MM.1S (cell line): Measurements from ENCODE around the gene AGBL1.

Experiments used
- DNase-seq: peaks from one replicate; pipeline ENCODE4 v3.0.0-alpha.2; 2015
- H2AFZ ChIP-seq: fragments of 300-600 bp; sonication (generic); 2 replicates; pipeline ENCODE4 v1.6.0; 2016; ENCODE audit warnings: antibody characterized with exemption, low read length
- H3F3A ChIP-seq: fragments of 300-600 bp; sonication (generic); 2 replicates; pipeline ENCODE4 v1.6.1; 2016; ENCODE audit warnings: mild to moderate bottlenecking, antibody characterized with exemption, low read length, moderate library complexity, mixed read lengths; ENCODE audit not compliant: insufficient read depth
- H3K27ac ChIP-seq: fragments of 300-600 bp; sonication (generic); 2 replicates; pipeline ENCODE4 v1.5.1; 2016; ENCODE audit warnings: mild to moderate bottlenecking, low read length
- H3K27me3 ChIP-seq: fragments of 300-600 bp; sonication (generic); replicated peaks from 2 replicates; pipeline ENCODE4 v1.6.0; 2016; ENCODE audit warnings: low read length; ENCODE audit not compliant: insufficient read depth
- H3K36me3 ChIP-seq: fragments of 300-600 bp; sonication (generic); replicated peaks from 2 replicates; pipeline ENCODE4 v1.6.1; 2016; ENCODE audit warnings: mild to moderate bottlenecking, low read length, mixed read lengths; ENCODE audit not compliant: insufficient read depth
- H3K4me1 ChIP-seq: fragments of 300-600 bp; sonication (generic); 2 replicates; pipeline ENCODE4 v1.6.1; 2016; ENCODE audit warnings: low read length, mixed read lengths
- H3K4me2 ChIP-seq: fragments of 300-600 bp; sonication (generic); 2 replicates; pipeline ENCODE4 v1.6.0; 2016; ENCODE audit warnings: low read depth, low read length
- H3K4me3 ChIP-seq: fragments of 300-600 bp; sonication (generic); 2 replicates; pipeline ENCODE4 v1.5.1; 2016; ENCODE audit warnings: low read length, mixed read lengths
- H3K79me2 ChIP-seq: fragments of 300-600 bp; sonication (generic); 2 replicates; pipeline ENCODE4 v1.6.1; 2016; ENCODE audit warnings: mixed run types, low read length, mixed read lengths
- H3K9ac ChIP-seq: fragments of 300-600 bp; sonication (generic); 2 replicates; pipeline ENCODE4 v1.6.1; 2016; ENCODE audit warnings: low read length, mixed read lengths
- H3K9me2 ChIP-seq: fragments of 300-600 bp; sonication (generic); replicated peaks from 2 replicates; pipeline ENCODE4 v1.6.1; 2016; ENCODE audit warnings: mild to moderate bottlenecking, low read length, mixed read lengths; ENCODE audit not compliant: insufficient read depth
- H3K9me3 ChIP-seq: fragments of 300-600 bp; sonication (generic); replicated peaks from 2 replicates; pipeline ENCODE4 v1.6.1; 2016; ENCODE audit warnings: mild to moderate bottlenecking, low read length, mixed read lengths; ENCODE audit not compliant: insufficient read depth
- H4K20me1 ChIP-seq: fragments of 300-600 bp; sonication (generic); 2 replicates; pipeline ENCODE4 v1.6.1; 2016; ENCODE audit warnings: mild to moderate bottlenecking, low read length, moderate library complexity, mixed read lengths; ENCODE audit not compliant: insufficient read depth
- CTCF ChIP-seq: fragments of 300-600 bp; sonication (generic); IDR thresholded peaks from 2 replicates; pipeline ENCODE4 v1.5.1; 2016; ENCODE audit warnings: antibody characterized with exemption, low read length, mixed read lengths
- EZH2 ChIP-seq: fragments of 300-600 bp; sonication (generic); optimal IDR thresholded peaks from 2 replicates; pipeline ENCODE3; 2017; ENCODE audit warnings: low read depth, mild to moderate bottlenecking, antibody characterized with exemption, low read length, mixed read lengths
- EZH2phosphoT487 ChIP-seq: fragments of 300-600 bp; sonication (generic); IDR thresholded peaks from 2 replicates; pipeline ENCODE4 v1.6.1; 2018; ENCODE audit warnings: antibody characterized with exemption, low read length

The AGBL1 gene

GRCh38 chr15:86229936-86230335 is 150.3 kb downstream of the AGBL1 start:
- Histone ChIP-seq H3F3A (no peaks in the 10 kb centered on the region), H4K20me1 (no peaks in the 10 kb centered on the region), H3K9me2 (no peaks in the 10 kb centered on the region), H3K9ac (no peak overlapping the region), H3K36me3 (no peaks in the 10 kb centered on the region), H3K9me3 (no peaks in the 10 kb centered on the region), H3K4me2 (no peak overlapping the region), H3K79me2 (no peaks in the 10 kb centered on the region), H3K4me1 (no peaks in the 10 kb centered on the region), H2AFZ (no peak overlapping the region), H3K27ac (no peak overlapping the region), H3K4me3 (no peak overlapping the region), H3K27me3 (no peaks in the 10 kb centered on the region)
- no peak for TF ChIP-seq EZH2phosphoT487
- TF ChIP-seq EZH2: no peak
- no peak for TF ChIP-seq CTCF
- no peak for DNase-seq

GRCh38 chr15:86231864-86232721 is 152.4 kb downstream of the AGBL1 start:
- H3K4me1 ChIP-seq: no peaks in the 10 kb centered on the region
- H3K36me3 ChIP-seq: no peaks in the 10 kb centered on the region
- no peaks in the 10 kb centered on the region for H3K9me3 ChIP-seq
- no peaks in the 10 kb centered on the region for H3K9me2 ChIP-seq
- H3K9ac ChIP-seq: no peak overlapping the region
- no peaks in the 10 kb centered on the region for H3K79me2 ChIP-seq
- peak overlapping the region; percentile 11 for H2AFZ ChIP-seq
- no peaks in the 10 kb centered on the region for H3K27me3 ChIP-seq
- no peak overlapping the region for H3K4me3 ChIP-seq
- H4K20me1 ChIP-seq: no peaks in the 10 kb centered on the region
- 0 out of 2 replicates have a peak overlapping the region, but pooled peaks have one; percentile 6 for H3K4me2 ChIP-seq
- no peaks in the 10 kb centered on the region for H3F3A ChIP-seq
- DNase-seq: peak; percentile 46
- H3K27ac ChIP-seq: no peak overlapping the region
- TF ChIP-seq EZH2phosphoT487 (no peak), EZH2 (no peak), CTCF (peak; percentile 76)

- Histone ChIP-seq H3K79me2 (no peaks in the 10 kb centered on the region), H3K4me3 (no peak overlapping the region), H3F3A (no peaks in the 10 kb centered on the region), H2AFZ (no peak overlapping the region), H3K9ac (no peak overlapping the region), H3K27me3 (no peaks in the 10 kb centered on the region), H3K4me1 (no peaks in the 10 kb centered on the region), H3K36me3 (no peaks in the 10 kb centered on the region), H3K4me2 (no peak overlapping the region), H4K20me1 (no peaks in the 10 kb centered on the region), H3K9me2 (no peaks in the 10 kb centered on the region), H3K27ac (no peak overlapping the region), H3K9me3 (no peaks in the 10 kb centered on the region)
- no peak for TF ChIP-seq EZH2phosphoT487
- no peak for TF ChIP-seq CTCF
- no peak for TF ChIP-seq EZH2
- no peak for DNase-seq
Measured at GRCh38 chr15:86235667-86236066, 156.0 kb downstream of the AGBL1 start.
